HepG2 (cell line): Measurements from ENCODE around the gene MTHFS. TPM values are rescaled to one million over a fixed set of nuclear protein-coding genes. Genes with fewer than 3 reads are reported as not detected.

Experiments
- ASH2L ChIP-seq: fragments of 300-600, 200-600 bp; sonication (generic); IDR thresholded peaks from 2 replicates; pipeline ENCODE4 v1.7.0; 2017; ENCODE audit warnings: low read depth, mild to moderate bottlenecking, moderate library complexity, mixed read lengths, low read length; ENCODE audit not compliant: insufficient read length
- DDIT3 ChIP-seq: sonication (generic); formaldehyde crosslinking; IDR thresholded peaks from 2 replicates; pipeline ENCODE4 v1.4.0; 2020; ENCODE audit warnings: mild to moderate bottlenecking, missing genetic modification reagents
- GLI4 ChIP-seq: sonication (generic); formaldehyde crosslinking; IDR thresholded peaks from 2 replicates; pipeline ENCODE4 v1.5.1; 2020; ENCODE audit warnings: missing genetic modification reagents, mild to moderate bottlenecking, moderate library complexity, borderline replicate concordance
- HOXA3 ChIP-seq: sonication (generic); formaldehyde crosslinking; IDR thresholded peaks from 2 replicates; pipeline ENCODE4 v1.5.0; 2020; ENCODE audit warnings: missing genetic modification reagents
- KLF12 ChIP-seq: sonication (generic); formaldehyde crosslinking; IDR thresholded peaks from 2 replicates; pipeline ENCODE4 v1.4.0; 2020; ENCODE audit warnings: missing genetic modification reagents, borderline replicate concordance
- MAZ ChIP-seq, 2 experiments: sonication (generic) in 1 of 2; formaldehyde crosslinking in 1 of 2; IDR thresholded peaks; 2 replicates each; pipeline versions ENCODE4 v1.5.0 to v1.6.1; 2012 to 2020; ENCODE audit warnings: low read depth in 2 of 2, mild to moderate bottlenecking in 2 of 2, borderline replicate concordance in 1 of 2, improper control_type of control experiment in 1 of 2, low read length in 1 of 2, missing genetic modification reagents in 1 of 2, moderate library complexity in 1 of 2
- MYPOP ChIP-seq: sonication (generic); formaldehyde crosslinking; IDR thresholded peaks from 2 replicates; pipeline ENCODE4 v1.8.1; 2023; ENCODE audit warnings: mild to moderate bottlenecking, moderate library complexity, missing genetic modification reagents
- NPAS2 ChIP-seq: sonication (generic); formaldehyde crosslinking; IDR thresholded peaks from 2 replicates; pipeline ENCODE4 v1.8.0; 2022; ENCODE audit warnings: mild to moderate bottlenecking, missing genetic modification reagents, borderline replicate concordance
- PITX1 ChIP-seq: sonication (generic); formaldehyde crosslinking; IDR thresholded peaks from 2 replicates; pipeline ENCODE4 v1.5.1; 2020; ENCODE audit warnings: mild to moderate bottlenecking, missing genetic modification reagents
- RARA ChIP-seq: IDR thresholded peaks from 2 replicates; pipeline ENCODE4 v1.6.1; 2016; ENCODE audit warnings: missing genetic modification reagents, missing compliant biosample characterization
- RNF2 ChIP-seq: fragments of 450-650 bp; conservative IDR thresholded peaks from 2 replicates; pipeline ENCODE4 v1.6.1; 2016; ENCODE audit warnings: low read depth
- SETDB1 ChIP-seq: sonication (generic); formaldehyde crosslinking; IDR thresholded peaks from 2 replicates; pipeline ENCODE4 v1.5.1; 2020; ENCODE audit warnings: missing genetic modification reagents, mild to moderate bottlenecking, borderline replicate concordance
- SP5 ChIP-seq: IDR thresholded peaks from 2 replicates; pipeline ENCODE4 v1.6.1; 2016; ENCODE audit warnings: low read depth, borderline replicate concordance
- THAP7 ChIP-seq: sonication (generic); formaldehyde crosslinking; IDR thresholded peaks from 2 replicates; pipeline ENCODE4 v1.8.1; 2023; ENCODE audit warnings: mild to moderate bottlenecking, missing genetic modification reagents
- YEATS4 ChIP-seq: sonication (generic); formaldehyde crosslinking; IDR thresholded peaks from 2 replicates; pipeline ENCODE4 v1.4.0; 2020; ENCODE audit warnings: missing genetic modification reagents, borderline replicate concordance
- ZFP36L1 ChIP-seq: sonication (generic); formaldehyde crosslinking; IDR thresholded peaks from 2 replicates; pipeline ENCODE4 v1.8.0; 2022; ENCODE audit warnings: mild to moderate bottlenecking, missing genetic modification reagents, moderate library complexity
- ZFX ChIP-seq: sonication (generic); formaldehyde crosslinking; IDR thresholded peaks from 2 replicates; pipeline ENCODE4 v1.4.0; 2020; ENCODE audit warnings: mild to moderate bottlenecking, low read depth, missing genetic modification reagents, moderate library complexity
- ZNF160 ChIP-seq: sonication (generic); formaldehyde crosslinking; IDR thresholded peaks from 2 replicates; pipeline ENCODE4 v1.8.0; 2022; ENCODE audit warnings: mild to moderate bottlenecking, inconsistent platforms, missing genetic modification reagents
- ZNF205 ChIP-seq: IDR thresholded peaks from 2 replicates; pipeline ENCODE4 v1.6.1; 2018; ENCODE audit warnings: missing biosample characterization, missing genetic modification reagents
- ZNF510 ChIP-seq: sonication (generic); formaldehyde crosslinking; IDR thresholded peaks from 2 replicates; pipeline ENCODE4 v1.4.0; 2020; ENCODE audit warnings: low read depth, mild to moderate bottlenecking, missing genetic modification reagents
- ZNF562 ChIP-seq: sonication (generic); formaldehyde crosslinking; IDR thresholded peaks from 2 replicates; pipeline ENCODE4 v1.8.0; 2022; ENCODE audit warnings: missing genetic modification reagents, borderline replicate concordance
- ZNF570 ChIP-seq: sonication (generic); formaldehyde crosslinking; IDR thresholded peaks from 2 replicates; pipeline ENCODE4 v1.4.0; 2020; ENCODE audit warnings: mild to moderate bottlenecking, missing genetic modification reagents, borderline replicate concordance
- ZNF572 ChIP-seq: sonication (generic); formaldehyde crosslinking; IDR thresholded peaks from 2 replicates; pipeline ENCODE4 v1.5.1; 2020; ENCODE audit warnings: mild to moderate bottlenecking, missing genetic modification reagents
- ZNF678 ChIP-seq: sonication (generic); formaldehyde crosslinking; IDR thresholded peaks from 2 replicates; pipeline ENCODE4 v1.4.0; 2020; ENCODE audit warnings: mild to moderate bottlenecking, missing genetic modification reagents
- ZNF772 ChIP-seq: sonication (generic); formaldehyde crosslinking; IDR thresholded peaks from 2 replicates; pipeline ENCODE4 v1.5.0; 2020; ENCODE audit warnings: mild to moderate bottlenecking, missing genetic modification reagents
- ZXDC ChIP-seq: sonication (generic); formaldehyde crosslinking; IDR thresholded peaks from 2 replicates; pipeline ENCODE4 v1.5.0; 2020; ENCODE audit warnings: mild to moderate bottlenecking, missing genetic modification reagents
- polyA plus RNA-seq, 8 experiments: library from polyadenylated mRNA; depleted of rRNA in 3 of 8; stranded (reverse) in 7 of 8; unstranded in 1 of 8; fragments of >200 nt; fragmentation: Illumina TruSeq in 4 of 8; extraction: Trizol in 4 of 8; gene quantifications; 2 replicates each; pipeline versions ENCODE4 v1.2.1 to v1.2.3, GENCODE V29; 2011 to 2016; ENCODE audit warnings: low read depth in 4 of 8, missing spikeins in 1 of 8, mixed read lengths in 1 of 8; ENCODE audit not compliant: insufficient read depth in 1 of 8
- total RNA-seq, 5 experiments: library from RNA; depleted of rRNA; stranded (reverse); fragments of >200 nt; fragmentation: Illumina TruSeq; extraction: Trizol; gene quantifications; 2 replicates each; pipeline ENCODE4 v1.2.3, GENCODE V29; 2016; ENCODE audit warnings: low read depth in 1 of 5

MTHFS gene
- total and polyA plus RNA-seq, 2 of the 13 experiments (the other 11 are each of a cell fraction or from before 2014, with no cell fraction given), result 37.0 to 49.7 TPM

GRCh38 chr15:79923515-79924169 lies 26.8 kb upstream of the MTHFS start (continued):
- TF ChIP-seq THAP7 (CRISPR knock-in tag) (0 out of 2 replicates have a peak, but pooled peaks have one; percentile 27), YEATS4 (peak; percentile 63; the same call in 1 of the 2 replicates), PITX1 (CRISPR knock-in tag) (no peak), MYPOP (peak; percentile 90; the same call in 1 of the 2 replicates), ZNF678 (0 out of 2 replicates have a peak, but pooled peaks have one; percentile 36), SETDB1 (CRISPR knock-in tag) (no peak), MAZ (IDR thresholded peaks at IDR 0.05; ENCODE audit: borderline replicate concordance, low read depth, low read length) (0 out of 2 replicates have a peak, but pooled peaks have one; percentile 57), MAZ (CRISPR knock-in tag; IDR thresholded peaks at IDR 0.05; ENCODE audit: low read depth) (peak; percentile 50; the same call in 1 of the 2 replicates), ZXDC (CRISPR knock-in tag) (no peak), ZNF572 (no peak), NPAS2 (CRISPR knock-in tag) (no peak), ZNF160 (CRISPR knock-in tag) (no peak), ZNF510 (CRISPR knock-in tag) (no peak; the same call in 1 of the 2 replicates), ZFP36L1 (CRISPR knock-in tag) (peak; percentile 22), KLF12 (peak; percentile 90; the same call in 1 of the 2 replicates), ZNF205 (CRISPR knock-in tag) (no peak), SP5 (CRISPR knock-in tag) (no peak; the same call in 1 of the 2 replicates), RNF2 (no peak), GLI4 (CRISPR knock-in tag) (no peak), ZFX (CRISPR knock-in tag) (peak; percentile 78), ZNF562 (CRISPR knock-in tag) (no peak), HOXA3 (CRISPR knock-in tag) (peak; percentile 83), ZNF772 (CRISPR knock-in tag) (peak; percentile 41; the same call in 1 of the 2 replicates), RARA (CRISPR knock-in tag) (peak; percentile 64), ASH2L (peak; percentile 64), DDIT3 (CRISPR knock-in tag) (no peak), ZNF570 (CRISPR knock-in tag) (no peak)
